Kidney epithelial cell (primary cell): Measurements from ENCODE around the gene PKNOX2. TPM values are rescaled to one million over a fixed set of nuclear protein-coding genes. Genes with fewer than 3 reads are reported as not detected.
A peak's percentile ranks its signal among the peaks of the same experiment; 100 is the strongest.

Source experiments
- DNase-seq: peaks from one replicate; pipeline ENCODE4 v3.0.0-alpha.2; 2010; ENCODE audit warnings: low read depth
- H3K27me3 ChIP-seq: 2 replicates; pipeline ENCODE4 v1.6.0; 2011; ENCODE audit warnings: low read length; ENCODE audit not compliant: control insufficient read depth, insufficient read depth
- H3K36me3 ChIP-seq: 2 replicates; pipeline ENCODE4 v1.5.1; 2011; ENCODE audit warnings: low read length; ENCODE audit not compliant: control insufficient read depth, insufficient read depth
- H3K4me3 ChIP-seq: 2 replicates; pipeline ENCODE4 v1.5.1; 2011; ENCODE audit warnings: low read depth, mild to moderate bottlenecking, control low read depth, low read length
- total RNA-seq: library from RNA; depleted of rRNA; stranded (reverse); fragments of >200 nt; gene quantifications from 2 replicates; pipeline ENCODE4 v1.2.3, GENCODE V29; 2015
- TF ChIP-seq, protein P1 (sequence below): IDR thresholded peaks from 2 replicates; pipeline ENCODE4 v1.5.1; 2011; ENCODE audit warnings: mild to moderate bottlenecking, moderate library complexity, low read length, control low read depth, inconsistent platforms; ENCODE audit not compliant: insufficient read depth, poor library complexity, severe bottlenecking

PKNOX2 gene, protein sequence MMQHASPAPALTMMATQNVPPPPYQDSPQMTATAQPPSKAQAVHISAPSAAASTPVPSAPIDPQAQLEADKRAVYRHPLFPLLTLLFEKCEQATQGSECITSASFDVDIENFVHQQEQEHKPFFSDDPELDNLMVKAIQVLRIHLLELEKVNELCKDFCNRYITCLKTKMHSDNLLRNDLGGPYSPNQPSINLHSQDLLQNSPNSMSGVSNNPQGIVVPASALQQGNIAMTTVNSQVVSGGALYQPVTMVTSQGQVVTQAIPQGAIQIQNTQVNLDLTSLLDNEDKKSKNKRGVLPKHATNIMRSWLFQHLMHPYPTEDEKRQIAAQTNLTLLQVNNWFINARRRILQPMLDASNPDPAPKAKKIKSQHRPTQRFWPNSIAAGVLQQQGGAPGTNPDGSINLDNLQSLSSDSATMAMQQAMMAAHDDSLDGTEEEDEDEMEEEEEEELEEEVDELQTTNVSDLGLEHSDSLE
- 0.42 and 0.68 TPM in 2 replicates for total RNA-seq

DNA sequence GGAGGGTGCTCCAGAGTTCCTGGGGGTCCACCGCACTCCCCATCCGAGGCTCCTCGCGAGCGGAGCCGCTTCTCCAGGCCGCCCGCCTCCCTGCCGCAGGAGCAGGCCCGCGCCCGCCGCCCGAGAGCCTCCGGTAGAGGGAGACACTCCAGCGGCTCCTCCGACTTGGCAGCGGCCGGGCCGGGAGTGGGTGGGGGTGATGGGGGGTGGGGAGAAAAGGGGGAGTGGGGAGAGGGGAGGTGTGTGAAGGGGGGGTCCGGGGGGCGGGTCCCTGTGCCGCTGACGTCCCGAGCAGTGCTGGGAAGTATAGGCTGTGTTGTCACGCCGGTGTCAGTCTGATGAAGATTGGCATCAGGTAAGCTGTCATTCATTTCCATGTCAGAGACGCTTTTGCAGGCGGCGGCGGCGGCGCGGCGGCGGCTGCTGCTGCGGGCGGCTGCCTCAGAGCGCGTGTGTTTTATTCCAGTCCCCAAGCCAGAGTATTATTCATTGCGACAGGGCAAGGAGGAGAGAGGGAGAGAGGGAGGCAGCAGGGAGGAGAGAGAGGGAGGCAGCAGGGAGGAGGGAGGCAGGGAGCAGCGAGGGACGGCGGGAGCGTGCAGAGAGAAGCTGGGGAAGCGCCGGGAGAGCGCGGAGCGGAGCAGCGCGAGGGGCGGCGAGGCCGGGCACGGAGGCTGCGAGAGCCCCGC, at the start of gene PKNOX2:
TSS of gene PKNOX2 (plus strand) at position 330 of the 689 bp plus-strand sequence. CDS start 186,555 bp downstream, outside the sequence.
- TF ChIP-seq, protein P1, sequence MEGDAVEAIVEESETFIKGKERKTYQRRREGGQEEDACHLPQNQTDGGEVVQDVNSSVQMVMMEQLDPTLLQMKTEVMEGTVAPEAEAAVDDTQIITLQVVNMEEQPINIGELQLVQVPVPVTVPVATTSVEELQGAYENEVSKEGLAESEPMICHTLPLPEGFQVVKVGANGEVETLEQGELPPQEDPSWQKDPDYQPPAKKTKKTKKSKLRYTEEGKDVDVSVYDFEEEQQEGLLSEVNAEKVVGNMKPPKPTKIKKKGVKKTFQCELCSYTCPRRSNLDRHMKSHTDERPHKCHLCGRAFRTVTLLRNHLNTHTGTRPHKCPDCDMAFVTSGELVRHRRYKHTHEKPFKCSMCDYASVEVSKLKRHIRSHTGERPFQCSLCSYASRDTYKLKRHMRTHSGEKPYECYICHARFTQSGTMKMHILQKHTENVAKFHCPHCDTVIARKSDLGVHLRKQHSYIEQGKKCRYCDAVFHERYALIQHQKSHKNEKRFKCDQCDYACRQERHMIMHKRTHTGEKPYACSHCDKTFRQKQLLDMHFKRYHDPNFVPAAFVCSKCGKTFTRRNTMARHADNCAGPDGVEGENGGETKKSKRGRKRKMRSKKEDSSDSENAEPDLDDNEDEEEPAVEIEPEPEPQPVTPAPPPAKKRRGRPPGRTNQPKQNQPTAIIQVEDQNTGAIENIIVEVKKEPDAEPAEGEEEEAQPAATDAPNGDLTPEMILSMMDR: peak; percentile 70
- no peaks in the 10 kb centered on the region for H3K36me3 ChIP-seq

DNA sequence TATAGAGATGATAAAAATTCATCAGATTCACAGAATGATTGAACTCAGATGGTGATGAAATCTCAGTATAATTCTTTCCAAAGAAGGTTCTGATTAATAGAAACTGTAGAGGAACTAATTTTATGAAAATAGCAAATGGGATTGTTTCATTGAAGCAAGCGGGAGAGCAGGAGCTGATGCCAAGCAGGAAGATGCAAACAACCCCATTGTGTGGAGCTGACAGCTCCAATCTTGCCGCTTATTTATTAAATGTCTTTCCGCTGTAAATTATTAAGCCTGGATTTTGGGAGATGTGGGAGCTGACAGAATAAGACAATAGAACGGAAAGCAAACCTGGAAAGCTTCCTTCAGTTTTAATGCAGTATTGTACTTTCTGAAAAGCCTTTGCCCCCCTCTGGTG, 47.1 kb upstream of the PKNOX2 start:
- no peak for DNase-seq
- H3K4me3 ChIP-seq: no peak overlapping the region
- H3K27me3 ChIP-seq: no peaks in the 10 kb centered on the region
- TF ChIP-seq, protein P1: no peak
- H3K36me3 ChIP-seq: no peaks in the 10 kb centered on the region

More for the DNA sequence above, at the start of gene PKNOX2:
- H3K4me3 ChIP-seq: peak within 1 kb of the TSS; percentile 43
- peaks cover 26% of the 10 kb centered on the region for H3K27me3 ChIP-seq
- no peak for DNase-seq

DNA sequence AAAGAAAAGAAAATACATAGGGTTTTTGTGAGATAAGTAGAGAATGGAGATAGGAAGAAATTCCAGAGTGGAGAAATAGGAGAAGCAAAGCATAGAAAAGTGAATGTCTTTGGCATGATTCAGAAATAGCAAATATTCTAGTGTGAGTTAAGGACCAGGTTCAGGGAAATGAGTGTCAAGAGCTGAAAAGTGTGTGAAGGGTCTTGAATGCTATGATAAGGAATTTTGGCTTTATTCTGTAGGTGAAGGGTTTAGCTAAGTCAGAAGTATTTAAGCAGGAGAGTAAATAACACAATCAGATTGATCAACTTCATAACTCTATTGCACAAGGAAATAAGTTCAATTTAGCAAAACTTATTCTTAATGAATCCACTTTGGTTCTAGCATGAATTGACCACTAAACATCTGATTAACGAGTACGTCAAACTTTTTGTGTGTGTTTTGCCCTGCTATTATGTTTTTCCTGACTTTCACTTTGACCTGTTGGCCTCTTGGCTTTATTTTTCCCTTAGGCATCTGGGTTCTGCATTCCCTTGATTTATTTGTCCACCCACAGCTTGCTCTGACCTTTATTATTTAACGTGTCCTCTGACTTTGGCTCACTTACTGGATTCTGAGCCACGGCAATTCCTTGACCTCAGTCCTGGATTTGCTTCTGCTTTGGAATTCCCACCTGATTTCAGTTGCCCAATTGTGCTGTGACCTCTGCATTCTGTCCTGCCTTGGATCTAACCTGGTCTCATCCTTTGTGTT, 41.2 kb upstream of the PKNOX2 start:
- DNase-seq: no peak
- no peaks in the 10 kb centered on the region for H3K27me3 ChIP-seq

DNA sequence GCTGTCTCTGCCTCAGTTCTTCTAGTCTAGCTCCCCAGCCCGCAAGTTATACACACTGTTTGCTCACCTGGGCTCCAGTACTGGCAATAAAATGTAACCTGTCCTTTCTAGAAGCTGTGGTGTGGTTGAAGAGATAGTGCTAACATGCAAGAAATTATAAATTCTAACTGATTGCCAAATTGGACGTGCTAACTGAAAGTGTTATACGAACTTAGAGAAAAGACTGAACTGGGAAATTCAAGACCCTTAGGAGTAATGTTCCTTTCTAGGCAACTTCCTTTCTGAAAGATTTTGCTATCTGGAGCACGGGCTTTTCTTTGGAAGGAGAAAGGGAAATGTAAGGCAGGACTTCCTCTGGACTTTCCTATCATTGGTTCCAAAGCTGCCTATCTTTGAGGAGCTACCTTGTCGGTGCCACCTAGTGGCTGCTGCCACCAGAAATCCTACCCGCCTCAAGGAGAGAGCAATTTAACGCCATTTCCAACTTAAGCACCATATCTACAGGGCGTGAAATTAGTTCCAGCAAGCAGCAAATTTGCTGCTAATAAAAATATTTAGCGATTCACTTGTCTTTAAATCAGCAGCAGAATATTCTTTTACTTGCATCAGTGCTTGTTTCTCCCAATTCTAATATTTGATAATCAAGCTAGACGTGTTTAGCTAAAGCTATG, 40.5 kb upstream of the PKNOX2 start:
- TF ChIP-seq, protein P1: peak; percentile 49
- H3K4me3 ChIP-seq: no peak overlapping the region
- H3K36me3 ChIP-seq: no peaks in the 10 kb centered on the region
- no peaks in the 10 kb centered on the region for H3K27me3 ChIP-seq
- no peak for DNase-seq

More for the DNA sequence above, 41.2 kb upstream of the PKNOX2 start:
- H3K4me3 ChIP-seq: no peak overlapping the region
- no peaks in the 10 kb centered on the region for H3K36me3 ChIP-seq
- TF ChIP-seq, protein P1: no peak

DNA sequence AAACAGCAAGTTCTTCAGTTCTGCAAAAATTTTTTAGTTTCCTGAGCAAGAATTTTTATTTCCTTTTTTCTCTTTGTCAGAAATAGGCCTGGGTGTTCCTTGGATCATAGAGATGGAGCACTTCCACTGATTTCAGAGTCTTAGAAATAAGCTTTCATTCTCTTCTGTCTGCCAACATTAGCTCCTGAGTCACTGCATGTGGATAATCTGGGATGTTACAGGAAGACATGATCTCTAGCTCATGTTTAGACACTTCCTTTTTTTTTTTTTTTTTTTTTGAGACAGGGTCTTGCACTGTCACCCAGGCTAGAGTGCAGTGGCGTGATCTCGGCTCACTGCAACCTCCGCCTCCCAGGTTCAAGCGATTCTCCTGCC, 39.9 kb upstream of the PKNOX2 start:
- no peak for DNase-seq
- Histone ChIP-seq H3K4me3 (no peak overlapping the region), H3K27me3 (no peaks in the 10 kb centered on the region), H3K36me3 (no peaks in the 10 kb centered on the region)
- TF ChIP-seq, protein P1: no peak
